GM21390 (cell line): ENCODE results near the gene CD48.

Experiments used
- ATAC-seq: cut with Tn5 transposase; IDR thresholded peaks from one replicate; pipeline ENCODE4 v1.9.1; 2021; ENCODE audit not compliant: unreplicated experiment

The CD48 gene

GRCh38 chr1:160637821-160638539 lies 73.6 kb downstream of the CD48 start:
- no peak for ATAC-seq

GRCh38 chr1:160637065-160637464 lies 74.6 kb downstream of the CD48 start:
- ATAC-seq, result no peak

- ATAC-seq, result no peak
These were observed 75.1 kb downstream of the CD48 start for GRCh38 chr1:160636547-160636946.

GRCh38 chr1:160636076-160636475 lies 75.5 kb downstream of the CD48 start:
- no peak for ATAC-seq

- no peak for ATAC-seq
These were observed 76.8 kb downstream of the CD48 start for GRCh38 chr1:160634543-160635491.

GRCh38 chr1:160633330-160633903 lies 78.2 kb downstream of the CD48 start:
- ATAC-seq, result no peak

- ATAC-seq, result no peak
These were observed 79.5 kb downstream of the CD48 start for GRCh38 chr1:160631983-160632625.

GRCh38 chr1:160630523-160631451 lies 80.8 kb downstream of the CD48 start:
- no peak for ATAC-seq

GRCh38 chr1:160629286-160630210 lies 82.1 kb downstream of the CD48 start:
- ATAC-seq, result no peak

GRCh38 chr1:160628799-160629263 lies 82.8 kb downstream of the CD48 start:
- ATAC-seq, result no peak
